Right lung (tissue), 5 donors: ENCODE data around the gene SBK2. TPM values are rescaled to one million over a fixed set of nuclear protein-coding genes. Genes with fewer than 3 reads are reported as not detected.

Experiments
- DNase-seq, 2 donors: peaks; one replicate each; pipeline ENCODE4 v3.0.0-alpha.2; 2013
- polyA plus RNA-seq, 5 donors: library from polyadenylated mRNA; unstranded; fragments of 120-200 nt; gene quantifications; one replicate each; pipeline versions ENCODE4 v1.2.1 to v1.2.3, GENCODE V29; 2013; ENCODE audit warnings: inconsistent platforms in 1 of 5, low replicate concordance in 1 of 5; ENCODE audit not compliant: insufficient read length in 5 of 5, insufficient read depth in 1 of 5

SBK2 gene
- polyA plus RNA-seq, 5 donors: 0.41 TPM; not detected in 4

GRCh38 chr19:55554741-55555152 is 17.8 kb upstream of the SBK2 start:
- DNase-seq: no peak

DNA sequence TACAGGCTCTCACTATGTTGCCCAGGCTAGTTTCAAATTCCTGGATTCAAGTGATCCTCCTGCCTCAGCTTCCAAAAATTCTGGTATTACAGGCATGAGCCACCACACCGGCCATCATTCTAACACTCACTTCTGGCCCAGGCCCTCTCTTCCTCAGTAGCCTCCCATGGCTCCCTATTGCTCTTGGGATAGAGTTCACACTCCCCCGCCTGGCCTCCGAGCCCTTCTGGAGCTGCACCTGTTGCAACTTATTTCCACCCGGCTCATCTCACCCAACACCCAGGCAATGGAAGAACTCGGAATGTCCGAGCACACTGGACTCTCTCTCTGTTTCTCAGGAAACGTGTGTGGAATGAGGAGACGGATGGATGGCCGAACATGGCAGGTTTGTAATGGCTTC is 17.4 kb upstream of the SBK2 start:
- DNase-seq: no peak

DNA sequence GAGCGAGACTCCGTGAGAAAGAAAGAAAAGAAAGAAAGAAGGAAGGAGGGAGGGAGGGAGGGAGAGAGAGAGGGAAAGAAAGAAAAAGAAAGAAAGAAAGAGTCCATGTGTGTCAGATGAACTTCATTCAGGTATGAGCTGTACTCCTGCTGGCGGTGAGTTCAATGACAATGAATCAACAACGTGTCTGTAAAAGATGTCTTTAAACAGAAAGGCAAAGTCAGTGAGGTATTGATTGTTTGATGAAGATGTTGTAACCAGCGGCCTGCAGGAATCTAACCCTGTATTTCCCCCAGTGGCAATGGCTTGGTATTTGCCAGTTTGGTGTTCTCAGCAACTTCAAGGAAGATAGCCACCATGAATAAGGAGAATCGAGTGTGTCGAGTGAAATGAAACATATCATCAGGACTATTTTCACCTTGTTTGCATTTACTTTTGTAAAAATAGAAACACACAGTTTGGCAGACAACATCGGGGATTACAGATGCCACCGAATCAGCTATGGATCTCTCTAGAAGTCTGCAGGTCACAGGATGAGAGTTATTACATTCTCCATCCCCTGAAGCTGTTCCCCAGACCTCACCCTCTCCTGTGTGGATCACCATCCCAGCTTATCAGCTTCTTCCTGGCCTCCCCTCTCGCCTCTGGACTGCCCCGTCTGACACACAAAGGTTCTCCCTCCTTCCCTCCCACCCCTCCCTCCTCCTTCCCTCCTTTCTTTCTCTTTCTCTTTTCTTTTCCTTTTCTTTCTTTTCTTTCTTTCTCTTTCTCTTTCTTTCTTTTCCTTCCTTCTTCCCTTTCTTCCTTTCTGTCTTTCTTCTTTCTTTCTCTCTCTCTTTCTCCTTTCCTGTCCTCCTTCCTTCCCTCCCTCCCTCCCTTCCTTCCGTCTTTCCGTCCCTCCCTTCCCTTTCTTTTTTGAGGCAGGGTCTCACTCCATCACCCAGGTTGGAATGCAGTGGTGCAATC is 16.6 kb upstream of the SBK2 start:
- no peak for DNase-seq

- no peak for DNase-seq
Observed at GRCh38 chr19:55552620-55553019, 15.7 kb upstream of the SBK2 start.

DNA sequence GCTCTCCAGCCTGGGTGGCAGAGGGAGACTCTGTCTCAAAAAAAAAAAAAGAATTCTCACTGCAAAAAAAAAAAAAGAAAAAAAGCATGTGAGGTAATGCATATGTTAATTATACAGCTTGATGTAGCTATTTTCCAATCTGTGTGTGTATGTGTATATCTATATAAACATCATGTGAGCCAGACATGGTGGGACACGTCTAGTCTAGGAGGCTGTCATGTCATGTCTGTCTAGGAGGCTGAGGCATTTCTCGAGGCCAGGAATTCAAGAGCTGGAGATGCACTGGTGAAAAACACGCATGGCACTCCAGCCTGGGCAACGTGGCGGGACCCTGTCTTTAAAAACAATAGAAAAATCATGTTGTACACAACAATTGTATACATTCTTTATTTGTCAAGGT is 15.3 kb upstream of the SBK2 start:
- no peak for DNase-seq

- no peak for DNase-seq
Observed at GRCh38 chr19:55550321-55550650, 13.4 kb upstream of the SBK2 start.

DNA sequence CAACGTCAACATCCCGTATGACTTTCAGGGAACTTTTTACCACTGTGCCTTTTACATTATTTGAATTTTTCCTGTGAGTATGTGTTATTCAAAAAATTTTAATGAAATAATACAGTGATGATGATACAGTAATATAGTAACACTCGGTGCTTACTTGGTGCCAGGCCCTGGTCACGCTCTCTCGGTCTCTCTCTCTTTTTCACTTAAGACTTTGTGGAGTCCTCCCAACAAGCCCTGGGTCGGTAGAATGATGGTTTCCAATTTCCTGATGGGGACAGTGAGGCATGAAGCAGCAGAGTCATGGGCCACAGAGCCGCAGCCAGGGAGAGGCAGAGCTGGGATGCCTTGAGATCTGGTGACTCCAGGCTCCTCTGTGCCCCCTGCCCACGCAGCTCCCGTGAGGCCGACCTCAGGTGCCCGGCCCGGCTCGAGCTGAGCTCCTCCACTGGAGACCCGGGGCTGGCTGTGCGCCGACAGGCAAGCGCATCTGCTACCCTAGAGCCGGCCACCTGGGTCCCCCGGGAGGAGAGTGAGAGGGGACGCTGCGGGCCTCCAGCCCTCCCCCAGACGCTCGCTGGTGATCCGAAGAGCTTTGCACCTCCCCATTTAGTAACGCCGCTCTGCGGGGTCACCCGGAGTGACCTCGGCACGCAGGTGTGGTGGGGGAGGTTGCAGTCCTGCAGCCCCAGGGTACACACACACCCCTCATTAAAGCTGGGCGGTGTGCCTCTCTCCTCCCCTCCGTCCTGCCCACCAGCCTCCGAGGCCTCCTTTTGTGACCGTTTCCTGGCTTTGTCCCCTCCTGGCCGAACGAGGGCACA is 12.8 kb upstream of the SBK2 start:
- DNase-seq: no peak

DNA sequence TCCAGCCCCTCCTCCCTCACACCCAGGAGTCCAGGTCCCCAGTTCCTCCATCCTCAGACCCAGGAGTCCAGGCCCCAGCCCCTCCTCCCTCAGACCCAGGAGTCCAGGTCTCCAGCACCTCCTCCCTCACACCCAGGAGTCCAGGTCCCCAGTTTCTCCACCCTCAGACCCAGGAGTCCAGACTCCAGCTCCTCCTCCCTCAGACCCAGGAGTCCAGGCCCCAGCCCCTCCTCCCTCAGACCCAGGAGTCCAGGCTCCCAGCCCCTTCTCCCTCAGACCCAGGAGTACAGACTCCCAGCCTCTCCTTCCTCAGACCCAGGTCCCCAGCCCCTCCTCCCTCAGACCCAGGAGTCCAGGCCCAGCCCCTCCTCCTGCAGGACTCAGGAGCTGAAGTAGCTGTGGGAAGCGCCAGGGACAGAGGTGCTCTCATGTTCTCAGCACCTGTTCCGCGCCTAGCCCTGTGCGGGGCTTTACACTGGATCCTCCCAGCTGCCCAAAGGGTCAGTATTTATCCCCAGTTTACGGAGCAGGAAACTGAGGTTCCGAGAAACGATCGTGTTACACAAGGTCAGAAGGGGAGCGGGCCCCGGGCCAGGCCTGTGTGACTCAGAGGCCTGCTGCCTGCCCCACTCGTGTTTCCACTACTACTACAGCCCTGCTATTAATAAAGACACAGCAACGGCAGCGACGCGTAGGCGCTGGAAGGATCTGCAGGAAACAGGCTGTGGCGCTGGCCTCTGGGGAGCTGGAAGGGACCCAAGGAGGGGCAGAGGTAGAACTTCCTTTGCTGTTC is 10.1 kb upstream of the SBK2 start:
- no peak for DNase-seq

GRCh38 chr19:55546011-55546410 is 9.1 kb upstream of the SBK2 start:
- no peak for DNase-seq

- DNase-seq: no peak
Observed at GRCh38 chr19:55545443-55545842, 8.5 kb upstream of the SBK2 start, which contains the start of gene SBK3. SBK3 (minus strand) TSS chr19:55545543; CDS start chr19:55545543, 0 bp downstream.

- DNase-seq: no peak
Observed at GRCh38 chr19:55544776-55545439, 8.0 kb upstream of the SBK2 start.

DNA sequence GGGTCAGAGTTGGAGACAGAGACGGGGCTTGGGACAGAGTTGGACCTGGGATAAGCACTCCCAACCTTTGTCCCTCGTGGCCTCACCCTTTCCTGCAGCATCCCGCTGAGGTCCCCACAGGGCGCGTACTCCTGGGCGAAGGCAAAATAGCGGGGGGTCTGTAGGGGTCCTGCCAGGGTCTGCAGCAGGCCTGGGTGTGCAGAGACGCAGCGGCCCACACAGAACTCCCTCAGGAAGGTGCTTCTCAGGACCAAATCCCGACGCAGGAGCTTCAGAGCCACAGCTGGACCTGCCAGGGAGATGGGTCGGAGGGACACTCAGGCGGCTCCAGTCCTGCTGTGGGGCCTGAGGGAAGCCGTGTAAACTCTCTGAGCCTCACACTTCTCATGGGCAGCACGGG is 7.1 kb upstream of the SBK2 start:
- DNase-seq: no peak

DNA sequence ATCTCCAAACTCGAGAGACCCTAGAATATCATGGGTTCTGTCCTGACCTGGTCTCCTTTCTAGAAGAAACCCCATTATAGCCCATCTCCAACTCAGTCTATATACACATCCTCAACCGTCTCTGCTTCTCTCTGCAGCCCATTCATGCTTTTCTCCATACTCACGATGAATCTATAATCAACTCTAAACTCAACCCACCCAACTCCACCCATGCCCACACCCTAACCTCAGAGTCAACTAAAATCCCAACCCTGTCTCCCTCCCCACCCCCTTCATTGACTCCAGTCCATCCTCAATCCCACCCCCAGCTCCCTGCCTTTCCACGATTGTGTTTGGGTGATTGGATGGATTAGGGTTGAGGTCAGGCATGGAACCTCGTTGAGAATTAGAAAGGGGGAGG is 6.6 kb upstream of the SBK2 start:
- DNase-seq: no peak

DNA sequence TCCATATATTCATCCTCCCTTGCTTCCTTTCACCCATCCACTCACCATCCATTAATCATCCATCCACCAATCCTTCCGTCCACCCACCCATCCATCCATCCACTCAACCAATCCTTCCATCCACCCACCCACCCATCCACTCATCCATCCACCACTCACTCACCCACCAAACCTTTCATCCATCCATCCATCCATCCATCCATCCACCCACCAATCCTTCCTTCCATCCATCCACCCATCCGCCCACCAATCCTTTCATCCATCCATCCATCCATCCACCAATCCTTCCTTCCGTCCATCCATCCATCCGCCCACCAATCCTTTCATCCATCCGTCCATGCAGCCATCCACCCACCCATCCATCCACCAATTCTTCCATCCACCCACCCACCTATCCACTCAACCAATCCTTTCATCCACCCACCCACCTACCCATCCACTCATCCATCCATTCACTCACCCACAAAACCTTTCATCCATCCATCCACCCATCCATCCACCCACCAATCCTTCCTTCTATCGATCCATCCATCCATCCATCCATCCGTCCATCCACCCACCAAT is 5.4 kb upstream of the SBK2 start:
- DNase-seq: no peak

- no peak for DNase-seq
Observed at GRCh38 chr19:55541091-55541490, 4.2 kb upstream of the SBK2 start.

GRCh38 chr19:55540619-55541018 is 3.7 kb upstream of the SBK2 start:
- no peak for DNase-seq

GRCh38 chr19:55539090-55539984 is 2.4 kb upstream of the SBK2 start:
- no peak for DNase-seq

DNA sequence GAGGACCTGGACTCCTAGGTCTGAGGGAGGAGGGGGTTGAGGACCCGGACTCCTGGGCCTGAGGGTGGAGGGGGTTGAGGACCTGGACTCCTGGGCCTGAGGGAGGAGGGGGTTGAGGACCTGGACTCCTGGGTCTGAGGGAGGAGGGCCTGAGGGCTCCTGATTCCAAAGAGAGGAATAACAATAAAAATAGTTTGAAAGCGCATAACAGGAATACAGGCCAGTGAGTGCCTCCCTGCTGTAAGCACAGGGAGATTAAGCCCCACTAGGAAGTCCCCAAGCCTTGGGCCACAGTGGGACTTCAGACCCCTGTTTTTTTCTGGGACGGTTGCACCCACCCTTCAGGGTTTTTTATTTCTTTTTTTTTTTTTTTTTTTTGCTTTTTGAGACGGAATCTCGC is 1.2 kb upstream of the SBK2 start:
- DNase-seq: no peak

DNA sequence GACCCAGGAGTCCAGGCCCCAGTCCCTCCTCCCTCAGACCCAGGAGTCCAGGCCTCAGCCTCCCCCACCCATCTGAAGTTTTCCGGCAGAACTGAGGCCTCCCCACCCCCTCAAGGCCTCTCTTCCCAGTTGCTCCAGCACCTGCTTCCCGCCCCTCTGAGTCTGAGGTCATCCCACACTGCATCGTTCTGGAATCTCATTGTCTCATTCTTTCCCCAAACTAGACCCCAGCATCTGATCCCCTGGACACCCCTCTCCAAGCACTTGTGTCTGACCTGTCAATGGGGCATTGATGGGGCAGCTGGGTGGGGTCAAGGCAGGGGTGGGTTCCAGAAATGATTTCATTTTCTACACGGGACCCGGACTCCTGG is 793 bp upstream of the SBK2 start:
- DNase-seq: no peak

GRCh38 chr19:55536366-55536765 is 567 bp downstream of the SBK2 start:
- no peak for DNase-seq
